RWPE2 (cell line): ENCODE results near the gene TMEM121B.
"Not testable (repeated sequence)": the region's sequence is repeated elsewhere in the genome, so short reads cannot be mapped to it uniquely, and the experiment has no call there.

ENCODE experiments used
- ATAC-seq: fragments of 200-7000 bp; cut with Tn5 transposase; 3 replicates; pipeline ENCODE4 v1.9.1; 2021; ENCODE audit warnings: low read depth
- DNase-seq: peaks from one replicate; pipeline ENCODE4 v3.0.0-alpha.2; 2020; ENCODE audit warnings: low spot score
- H3K27ac ChIP-seq: fragments of 450-650 bp; 2 replicates; pipeline ENCODE4 v1.5.1; 2017; ENCODE audit warnings: mild to moderate bottlenecking; ENCODE audit not compliant: poor library complexity, severe bottlenecking
- H3K27me3 ChIP-seq: fragments of 250-450 bp; sonication (Bioruptor Pico); 2 replicates; pipeline ENCODE4 v1.5.1; 2021; ENCODE audit warnings: mild to moderate bottlenecking, moderate library complexity; ENCODE audit not compliant: insufficient read depth, poor library complexity, severe bottlenecking
- H3K36me3 ChIP-seq: fragments of 250-450 bp; sonication (Bioruptor Pico); 2 replicates; pipeline ENCODE4 v1.5.1; 2020; ENCODE audit warnings: low read depth, mild to moderate bottlenecking, moderate library complexity
- H3K4me1 ChIP-seq: fragments of 250-450 bp; sonication (Bioruptor Pico); 2 replicates; pipeline ENCODE4 v1.5.1; 2021; ENCODE audit warnings: mild to moderate bottlenecking, moderate library complexity; ENCODE audit not compliant: insufficient read depth, poor library complexity, severe bottlenecking
- H3K4me3 ChIP-seq: fragments of 250-450 bp; sonication (Bioruptor Pico); 2 replicates; pipeline ENCODE4 v1.5.1; 2021; ENCODE audit warnings: mild to moderate bottlenecking, moderate library complexity; ENCODE audit not compliant: severe bottlenecking
- H3K9me3 ChIP-seq: fragments of 250-450 bp; sonication (Bioruptor Pico); 2 replicates; pipeline ENCODE4 v1.5.1; 2021; ENCODE audit warnings: mild to moderate bottlenecking, moderate library complexity; ENCODE audit not compliant: severe bottlenecking
- CTCF ChIP-seq: fragments of 450-650 bp; IDR thresholded peaks from one replicate; pipeline ENCODE4 v1.5.1; 2017; ENCODE audit warnings: mild to moderate bottlenecking, moderate library complexity; ENCODE audit not compliant: poor library complexity, severe bottlenecking

TMEM121B gene

GRCh38 chr22:17157714-17158113 lies 36.6 kb upstream of the TMEM121B start:
- no peak overlapping the region for H3K27ac ChIP-seq
- peaks cover 13% of the 10 kb centered on the region for H3K4me1 ChIP-seq
- ATAC-seq (no peak), DNase-seq (no peak)
- no peak for TF ChIP-seq CTCF
- H3K9me3 ChIP-seq: no peaks in the 10 kb centered on the region
- peak overlapping the region; percentile 77 for H3K4me3 ChIP-seq
- peaks cover 8% of the 10 kb centered on the region for H3K36me3 ChIP-seq
- no peaks in the 10 kb centered on the region for H3K27me3 ChIP-seq

GRCh38 chr22:17155941-17156340 lies 34.8 kb upstream of the TMEM121B start:
- no peak for ATAC-seq
- no peak overlapping the region for H3K27ac ChIP-seq
- H3K4me3 ChIP-seq: no peak overlapping the region
- no peaks in the 10 kb centered on the region for H3K27me3 ChIP-seq
- peaks cover 16% of the 10 kb centered on the region for H3K4me1 ChIP-seq
- no peak for TF ChIP-seq CTCF
- H3K9me3 ChIP-seq: no peaks in the 10 kb centered on the region
- peaks cover 8% of the 10 kb centered on the region for H3K36me3 ChIP-seq
- DNase-seq: no peak

GRCh38 chr22:17152971-17153370 lies 31.8 kb upstream of the TMEM121B start:
- no peak for TF ChIP-seq CTCF
- H3K4me3 ChIP-seq: no peak overlapping the region
- no peak overlapping the region for H3K27ac ChIP-seq
- DNase-seq (no peak), ATAC-seq (no peak)
- peaks cover 19% of the 10 kb centered on the region for H3K4me1 ChIP-seq
- peaks cover 14% of the 10 kb centered on the region for H3K36me3 ChIP-seq
- H3K9me3 ChIP-seq: no peaks in the 10 kb centered on the region
- no peaks in the 10 kb centered on the region for H3K27me3 ChIP-seq

GRCh38 chr22:17152340-17152739 lies 31.2 kb upstream of the TMEM121B start:
- Histone ChIP-seq H3K27me3 (no peaks in the 10 kb centered on the region), H3K9me3 (no peaks in the 10 kb centered on the region), H3K36me3 (peaks cover 10% of the 10 kb centered on the region), H3K27ac (no peak overlapping the region), H3K4me3 (no peak overlapping the region), H3K4me1 (peaks cover 13% of the 10 kb centered on the region)
- ATAC-seq (no peak), DNase-seq (no peak)
- no peak for TF ChIP-seq CTCF

- Histone ChIP-seq H3K36me3 (peaks cover 15% of the 10 kb centered on the region; the same call in 1 of the 2 replicates), H3K27ac (no peak overlapping the region), H3K4me3 (no peak overlapping the region), H3K9me3 (no peaks in the 10 kb centered on the region), H3K4me1 (peaks cover 8% of the 10 kb centered on the region), H3K27me3 (no peaks in the 10 kb centered on the region)
- ATAC-seq: no peak
- TF ChIP-seq CTCF: no peak
- no peak for DNase-seq
Measured at GRCh38 chr22:17149076-17149815, 28.1 kb upstream of the TMEM121B start.

GRCh38 chr22:17147458-17147857 lies 26.3 kb upstream of the TMEM121B start:
- H3K36me3 ChIP-seq: peaks cover 19% of the 10 kb centered on the region
- not testable (repeated sequence) for H3K27me3 ChIP-seq, DNase-seq, H3K9me3 ChIP-seq, H3K4me1 ChIP-seq, ATAC-seq, H3K27ac ChIP-seq, H3K4me3 ChIP-seq
